Body of pancreas (tissue), 4 donors: Measurements from ENCODE around the gene GYPC.

Experiments used
- POLR2A ChIP-seq, 3 donors: fragments of 450-650 bp; IDR thresholded peaks; one replicate each; pipeline ENCODE4 v1.6.1; 2016; ENCODE audit warnings: antibody characterized with exemption in 3 of 3, mild to moderate bottlenecking in 2 of 3
- TF ChIP-seq, protein P1 (sequence below), 7 experiments: fragments of 450-650 bp in 4 of 7; fragments of 200-600 bp in 3 of 7; sonication (generic) in 3 of 7; IDR thresholded peaks; one replicate each; pipeline ENCODE4 v1.5.1; 2016 to 2019; ENCODE audit warnings: antibody characterized with exemption in 7 of 7

GRCh38 chr2:126698376-126698775 lies 42.4 kb downstream of the GYPC start:
- TF ChIP-seq, protein P1, sequence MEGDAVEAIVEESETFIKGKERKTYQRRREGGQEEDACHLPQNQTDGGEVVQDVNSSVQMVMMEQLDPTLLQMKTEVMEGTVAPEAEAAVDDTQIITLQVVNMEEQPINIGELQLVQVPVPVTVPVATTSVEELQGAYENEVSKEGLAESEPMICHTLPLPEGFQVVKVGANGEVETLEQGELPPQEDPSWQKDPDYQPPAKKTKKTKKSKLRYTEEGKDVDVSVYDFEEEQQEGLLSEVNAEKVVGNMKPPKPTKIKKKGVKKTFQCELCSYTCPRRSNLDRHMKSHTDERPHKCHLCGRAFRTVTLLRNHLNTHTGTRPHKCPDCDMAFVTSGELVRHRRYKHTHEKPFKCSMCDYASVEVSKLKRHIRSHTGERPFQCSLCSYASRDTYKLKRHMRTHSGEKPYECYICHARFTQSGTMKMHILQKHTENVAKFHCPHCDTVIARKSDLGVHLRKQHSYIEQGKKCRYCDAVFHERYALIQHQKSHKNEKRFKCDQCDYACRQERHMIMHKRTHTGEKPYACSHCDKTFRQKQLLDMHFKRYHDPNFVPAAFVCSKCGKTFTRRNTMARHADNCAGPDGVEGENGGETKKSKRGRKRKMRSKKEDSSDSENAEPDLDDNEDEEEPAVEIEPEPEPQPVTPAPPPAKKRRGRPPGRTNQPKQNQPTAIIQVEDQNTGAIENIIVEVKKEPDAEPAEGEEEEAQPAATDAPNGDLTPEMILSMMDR (IDR thresholded peaks at IDR 0.05) = no peak
- no peak for TF ChIP-seq POLR2A (IDR thresholded peaks at IDR 0.05)
